ENCODE data around the gene ATAD3A.

ATAD3A gene

GRCh38 chr1:1582585-1583346 lies 70.8 kb downstream of the ATAD3A start:
- no peak for DNase-seq (ENCODE audit: low spot score)

DNA sequence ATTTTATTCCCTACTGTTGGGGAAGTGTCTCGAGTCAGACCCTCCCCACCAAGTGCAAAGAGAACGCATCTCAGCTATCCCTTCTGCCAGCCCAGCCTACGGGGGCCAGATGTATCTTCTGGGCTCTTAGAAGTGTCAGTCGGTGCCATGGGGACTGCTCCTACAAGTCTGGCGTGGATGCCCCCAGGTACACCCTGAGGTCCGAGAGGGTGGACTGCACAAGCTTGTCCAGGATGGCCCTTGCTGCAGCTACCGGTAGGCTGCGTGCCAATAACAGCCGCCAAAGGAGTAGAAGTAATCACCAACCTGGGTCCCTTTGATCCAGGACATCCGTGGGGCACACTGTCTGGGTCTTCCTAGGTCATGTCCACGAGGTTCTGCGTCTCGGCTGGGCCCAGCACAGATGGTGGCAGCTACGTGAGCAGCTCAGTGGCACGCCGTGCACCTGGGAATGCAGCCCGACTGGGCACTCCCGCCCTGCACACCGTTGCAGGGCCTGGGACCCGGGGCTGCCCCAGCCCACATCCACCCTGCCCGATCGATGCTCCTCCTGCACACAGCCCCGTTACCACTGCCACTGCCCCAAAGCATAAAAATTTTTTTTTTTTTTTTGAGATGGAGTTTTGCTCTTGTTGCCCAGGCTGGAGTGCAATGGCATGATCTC lies 71.5 kb downstream of the ATAD3A start:
- DNase-seq (ENCODE audit: low spot score), result no peak

All from AG20443 (cell line).